HG03060 (cell line): Measurements from ENCODE around the gene DFFB.

Source experiments
- ATAC-seq: cut with Tn5 transposase; IDR thresholded peaks from one replicate; pipeline ENCODE4 v1.9.1; 2021; ENCODE audit warnings: low read depth, moderate number of reproducible peaks; ENCODE audit not compliant: unreplicated experiment

DFFB gene

DNA sequence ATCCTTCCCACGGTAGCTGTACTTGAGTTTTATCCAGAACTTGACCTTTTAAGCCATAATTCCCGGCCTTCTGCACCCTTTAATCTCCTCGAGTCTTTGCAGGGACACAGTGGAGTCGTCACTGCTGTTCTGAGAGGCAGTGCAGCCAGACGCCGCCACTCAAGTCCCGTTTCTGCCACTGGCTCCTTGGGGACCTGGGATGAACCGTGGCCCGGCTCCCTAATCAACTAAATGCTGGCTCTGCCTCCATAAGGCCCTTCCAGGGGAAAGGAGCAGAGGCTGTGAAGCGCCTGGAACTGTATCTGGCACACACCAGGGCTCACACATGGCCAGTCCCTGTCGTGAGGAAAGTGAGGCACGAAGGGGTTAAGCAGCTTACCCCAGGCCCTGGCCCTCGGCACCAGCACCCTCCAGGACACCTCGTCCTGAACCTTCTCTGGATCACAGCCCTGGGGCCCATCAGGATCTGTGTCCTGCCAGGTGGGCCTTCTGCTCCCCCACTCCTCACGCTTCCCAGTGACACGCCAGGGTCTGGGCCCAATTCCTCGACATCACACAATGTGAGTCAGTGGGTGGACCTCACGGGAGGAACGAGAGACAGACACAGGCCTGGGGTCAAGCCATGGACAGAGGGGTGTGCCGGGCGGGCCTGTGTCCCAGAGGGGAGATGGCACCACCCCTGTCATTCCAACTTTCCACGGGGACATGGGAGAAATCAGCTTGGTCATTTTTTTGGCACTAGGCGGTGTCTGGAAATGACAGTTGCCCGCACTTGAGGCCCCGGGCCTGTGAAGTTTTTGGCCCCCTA, 66.3 kb downstream of the DFFB start:
- no peak for ATAC-seq

DNA sequence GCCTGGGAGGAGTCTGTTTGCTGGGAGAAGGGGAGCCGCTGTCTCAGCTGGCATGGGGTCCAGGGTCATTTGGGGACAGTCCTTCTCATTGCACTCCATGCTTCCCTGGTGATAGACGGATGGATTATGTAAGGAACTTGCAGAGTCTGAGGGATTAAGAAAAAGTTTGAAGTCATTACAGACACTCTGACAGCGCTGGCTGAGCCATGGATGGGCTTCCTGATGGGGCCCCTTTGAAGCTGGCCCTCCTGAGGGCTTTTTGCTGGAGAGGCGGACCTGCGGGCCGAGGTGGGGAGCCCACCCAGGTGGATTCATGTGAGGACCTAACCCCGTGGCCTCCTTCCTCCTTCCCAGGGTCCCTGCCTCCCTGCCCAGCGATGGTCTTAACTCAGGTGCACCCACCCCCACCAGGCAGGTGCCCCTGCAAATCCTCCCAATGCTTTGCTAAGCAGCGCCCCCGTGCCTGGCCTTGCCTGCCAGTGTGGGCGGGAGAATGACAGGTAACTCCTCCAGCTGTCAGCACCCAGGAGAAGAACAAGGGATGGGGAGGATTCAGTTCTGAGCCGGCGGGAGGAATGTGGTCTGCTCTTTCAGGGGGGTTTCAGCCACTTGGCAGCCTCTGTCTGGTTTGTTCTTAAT, 67.0 kb downstream of the DFFB start:
- no peak for ATAC-seq

DNA sequence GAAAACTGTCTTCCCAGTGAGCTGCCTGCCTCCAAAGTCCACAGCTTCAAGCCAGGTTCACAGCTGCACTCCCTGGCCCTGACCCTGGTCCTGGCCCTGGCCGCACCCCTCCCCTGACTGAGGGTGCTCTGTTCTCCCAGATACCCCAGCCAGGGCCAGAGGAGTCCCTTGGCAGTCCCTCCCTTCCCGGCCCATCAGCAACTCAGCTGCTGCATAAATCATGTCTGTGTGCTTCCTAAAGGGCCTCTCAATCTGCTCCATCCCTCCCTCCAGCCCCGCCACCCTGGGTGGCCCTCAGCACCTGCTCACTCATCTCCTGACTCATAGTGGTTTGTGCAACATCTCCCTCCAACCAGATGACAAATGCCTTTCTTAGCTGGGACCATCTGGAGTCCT, 67.5 kb downstream of the DFFB start:
- ATAC-seq = no peak

DNA sequence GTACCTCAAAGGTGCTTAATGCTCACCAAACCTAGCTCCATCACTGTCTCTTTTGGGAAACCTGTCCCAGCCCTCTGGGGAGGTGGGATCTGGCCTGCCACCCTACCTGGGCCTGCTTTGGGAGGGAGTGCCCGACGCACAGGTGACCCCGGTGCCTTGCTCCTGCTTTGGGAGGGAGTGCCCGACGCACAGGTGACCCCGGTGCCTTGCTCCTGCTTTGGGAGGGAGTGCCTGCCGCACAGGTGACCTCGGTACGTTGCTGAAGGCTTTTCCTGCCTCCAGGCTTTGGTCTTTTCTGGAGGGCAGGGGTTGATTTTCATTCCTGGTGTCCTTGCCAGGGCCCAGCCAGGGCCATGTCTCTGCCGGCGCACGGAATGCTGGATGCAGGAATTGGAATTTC, 68.0 kb downstream of the DFFB start:
- no peak for ATAC-seq

DNA sequence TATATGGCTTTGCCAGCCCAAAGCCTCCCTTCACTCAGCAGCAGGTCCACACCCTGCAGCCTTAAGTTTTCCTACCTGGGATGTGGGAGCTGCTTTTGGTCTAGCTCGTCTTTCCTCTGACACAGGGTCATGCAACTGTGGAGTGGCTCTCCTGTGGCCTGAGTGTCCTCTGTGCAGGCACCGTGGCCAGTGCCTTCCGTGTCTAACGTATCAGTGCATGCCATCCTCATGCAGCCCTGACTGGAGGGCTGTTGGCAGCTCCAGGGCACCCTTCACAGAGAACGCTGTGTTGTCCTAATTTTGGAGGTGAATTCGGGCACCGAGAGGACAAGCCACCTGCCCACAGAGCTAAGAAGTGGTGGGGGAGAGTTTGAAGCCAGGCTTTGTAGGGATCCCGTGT, 68.5 kb downstream of the DFFB start:
- no peak for ATAC-seq

DNA sequence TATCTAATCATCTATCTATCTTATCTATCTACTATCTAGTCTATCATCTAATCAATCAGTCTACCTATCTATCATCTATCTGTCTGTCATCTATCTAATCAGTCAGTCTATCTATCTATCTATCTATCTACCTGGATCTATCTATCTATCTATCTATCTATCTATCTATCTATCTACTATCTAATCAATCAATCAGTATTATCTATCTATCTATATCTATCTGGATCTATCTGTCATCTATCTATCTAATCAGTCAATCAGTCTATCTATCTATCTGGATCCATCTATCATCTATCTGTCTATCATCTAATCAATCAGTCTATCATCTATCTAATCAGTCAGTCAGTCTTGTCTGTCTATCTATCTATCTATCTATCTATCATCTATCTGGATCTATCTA, 69.7 kb downstream of the DFFB start:
- no peak for ATAC-seq

DNA sequence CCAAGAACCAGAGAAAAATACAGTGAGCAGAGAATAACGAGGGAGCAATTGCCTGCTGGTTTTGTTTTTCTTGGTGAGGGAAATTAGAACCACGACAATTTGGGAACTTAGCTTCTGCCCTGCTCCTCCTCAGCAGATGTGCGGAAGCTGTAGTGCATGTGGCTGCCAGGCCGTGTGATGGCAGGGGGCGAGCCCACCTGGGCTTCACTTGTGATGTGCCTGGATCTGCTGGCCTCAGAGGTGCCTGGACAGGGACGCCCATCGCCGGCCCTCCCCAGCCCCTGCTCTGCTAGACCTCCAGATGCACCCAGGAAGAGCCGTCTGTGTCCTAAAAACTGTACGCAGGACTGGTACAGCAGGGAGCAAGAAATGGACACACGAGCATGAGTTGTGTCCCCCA, 71.3 kb downstream of the DFFB start:
- ATAC-seq = no peak

DNA sequence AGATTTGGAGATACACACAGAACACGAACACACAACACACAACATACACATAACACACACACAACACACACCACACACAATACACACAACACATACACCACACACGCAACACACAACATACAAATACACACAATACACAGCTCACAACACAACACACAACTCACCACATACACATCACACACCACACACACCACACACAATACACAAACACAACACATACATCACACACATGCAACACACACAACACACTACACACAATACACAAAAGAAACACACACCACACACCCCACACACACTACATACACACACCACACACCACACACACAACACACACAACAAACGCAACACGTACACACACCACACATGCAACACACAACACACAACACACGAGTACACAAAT, 71.8 kb downstream of the DFFB start:
- ATAC-seq = no peak

DNA sequence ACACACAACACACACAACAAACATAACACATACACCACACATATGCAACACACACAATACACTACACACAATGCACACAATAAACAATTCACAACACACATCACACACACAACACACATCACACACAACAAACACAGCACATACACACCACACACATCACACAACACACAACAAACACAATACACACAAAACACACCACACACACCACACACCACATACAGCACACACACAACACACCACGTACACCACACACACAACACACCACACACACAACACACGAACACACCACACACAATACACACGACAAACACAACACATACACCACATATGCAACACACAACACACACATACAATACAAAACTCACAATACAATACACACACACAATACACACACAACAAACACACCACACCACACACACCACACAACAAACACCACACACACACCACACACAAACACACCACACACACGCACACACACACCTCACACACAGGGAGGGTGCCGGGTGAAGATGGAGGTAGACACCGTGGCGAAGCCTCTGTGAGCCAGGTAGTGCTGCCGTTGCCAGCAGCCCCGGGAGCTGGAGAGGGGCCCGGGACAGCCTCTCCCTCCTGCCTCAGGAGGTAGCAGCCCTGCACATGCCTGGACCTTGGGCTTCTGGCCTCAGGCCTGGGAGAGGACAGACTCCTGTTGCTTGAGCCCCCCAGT, 73.2 kb downstream of the DFFB start:
- ATAC-seq = no peak

DNA sequence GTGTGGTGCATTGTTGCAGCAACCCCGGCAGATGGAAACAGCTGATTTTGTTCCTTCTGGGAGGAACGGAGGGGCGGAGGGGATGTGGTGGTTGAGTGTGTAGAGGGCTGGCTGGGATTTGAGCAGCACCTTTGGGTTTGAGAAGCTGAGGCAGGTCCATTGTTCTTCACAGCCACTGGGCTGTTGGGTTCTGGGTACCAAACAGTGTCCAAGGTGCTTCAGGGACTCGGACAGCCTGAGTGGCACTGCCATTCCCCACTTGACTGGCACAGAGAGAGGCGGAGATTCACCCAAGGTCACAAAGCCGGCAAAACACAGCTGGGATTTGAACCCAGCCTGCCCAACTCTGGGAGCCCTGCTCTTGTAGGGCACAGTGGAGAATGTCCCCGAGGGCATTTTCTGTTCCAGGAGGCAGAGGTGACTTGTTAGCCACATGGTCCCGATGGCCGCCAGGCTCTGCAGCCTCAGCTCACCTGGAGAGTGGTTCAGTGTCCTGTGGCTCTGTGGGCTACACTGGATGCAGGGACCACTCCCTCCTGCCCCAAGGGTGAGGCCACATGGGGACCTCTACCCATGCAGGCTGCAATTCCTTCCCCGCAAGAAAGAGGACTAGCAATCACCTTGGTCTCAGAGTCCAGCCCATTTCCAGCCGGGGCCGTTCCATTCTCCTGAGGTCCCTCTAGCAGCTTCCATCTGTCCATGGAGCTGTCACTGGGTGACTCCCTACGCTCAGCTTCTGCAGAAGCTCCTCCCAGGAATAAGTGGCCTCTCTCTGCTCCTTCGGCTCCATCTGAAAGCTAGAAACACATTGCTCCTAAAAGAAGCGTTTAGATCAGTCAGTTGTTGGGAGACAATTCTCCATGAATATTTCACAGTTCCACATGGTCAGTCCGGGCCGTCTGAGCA, 74.0 kb downstream of the DFFB start:
- no peak for ATAC-seq

DNA sequence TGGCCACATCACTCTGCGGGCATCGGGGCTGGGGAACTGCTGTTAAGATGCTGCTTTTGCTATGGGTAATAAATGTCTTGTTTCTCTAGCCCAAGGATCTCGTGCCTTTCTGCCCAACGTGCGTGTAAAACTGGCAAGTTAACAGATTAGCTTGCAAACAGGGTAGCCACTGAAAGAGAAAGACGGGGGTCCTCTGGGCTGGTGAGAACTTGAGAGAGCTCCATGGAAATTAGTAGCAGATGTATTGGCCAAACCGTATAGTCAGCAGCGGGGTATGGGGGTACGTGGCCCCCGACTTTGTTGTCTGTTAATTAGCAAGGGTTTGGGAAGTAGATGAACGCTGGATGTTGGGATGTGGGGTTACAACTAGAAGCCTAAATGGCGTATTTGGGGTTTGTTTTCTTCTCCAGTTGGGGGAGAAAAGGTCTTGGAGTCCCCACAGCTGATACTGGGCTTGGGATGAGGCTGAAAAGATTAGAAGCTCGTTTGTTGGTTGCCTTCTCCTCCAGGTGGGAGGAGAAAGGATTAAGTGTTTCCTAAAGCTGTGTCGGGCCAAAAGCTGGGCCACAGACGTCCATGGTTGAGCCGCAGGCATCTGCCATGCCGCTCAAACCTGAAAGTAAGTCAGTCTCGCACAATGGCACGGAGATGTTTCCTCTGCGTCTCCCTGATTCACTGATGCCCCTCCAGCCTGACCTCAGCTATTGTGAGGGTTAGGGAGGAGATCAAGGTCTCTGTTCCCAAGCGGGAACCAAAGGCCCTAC, 75.1 kb downstream of the DFFB start:
- no peak for ATAC-seq
